ENCODE measurements around the gene TCP1. TPM values are rescaled to one million over a fixed set of nuclear protein-coding genes. Genes with fewer than 3 reads are reported as not detected.

Gene TCP1
- total and polyA plus RNA-seq, 2 of the 8 experiments (the other 6 are each of a cell fraction or from before 2014, with no cell fraction given) = 117 to 348 TPM

- POLR2A ChIA-PET (ENCODE audit: partially characterized antibody) = interaction anchor here (0.9 to 4.6 kb wide), 5 partner anchors 9 to 65 kb away, joined by 3 to 43 read pairs (median 5); partner anchors contain the start of genes ACAT2, MRPL18 and WTAP
- Histone ChIP-seq H3K36me3 (ENCODE audit: control insufficient read depth in 2 of 4, insufficient read depth in 4 of 4, low read length in 3 of 4) (peaks cover 7 to 54% (median 22%) of the 10 kb centered on the region in 4 experiments), H4K91ac (replicated peaks; ENCODE audit: insufficient read length, low read length) (no peak overlapping the region), H3K23me2 (ENCODE audit: low read depth, low read length) (no peaks in the 10 kb centered on the region), H2AK5ac (ENCODE audit: low read depth, low read length) (no peak overlapping the region), H2BK120ac (replicated peaks; ENCODE audit: low read depth, low read length) (no peak overlapping the region), H2BK5ac (ENCODE audit: low read depth, low read length) (no peak overlapping the region), H3K27me3 (replicated peaks in 1 of 4; ENCODE audit: control insufficient read depth in 3 of 4, extremely low read depth in 1 of 4, insufficient read depth in 3 of 4, low read length in 3 of 4) (no peaks in the 10 kb centered on the region), H4K5ac (ENCODE audit: insufficient read length, low read depth, low read length) (no peak overlapping the region), H2AFZ (ENCODE audit: low read length) (no peak overlapping the region), H3K9me3 (ENCODE audit: insufficient read depth in 2 of 2, low read depth in 1 of 2, low read length in 1 of 2) (no peaks in the 10 kb centered on the region), H2BK12ac (ENCODE audit: low read depth, low read length) (no peak overlapping the region), H4K20me1 (replicated peaks in 1 of 2; ENCODE audit: control insufficient read depth in 1 of 2, insufficient read depth in 2 of 2, low read length in 2 of 2) (peaks cover 15 to 22% of the 10 kb centered on the region in 2 experiments), H3K4ac (replicated peaks; ENCODE audit: insufficient read length, low read depth, low read length) (no peak overlapping the region), H3K4me3 (ENCODE audit: extremely low read depth in 1 of 4, insufficient read depth in 2 of 4, low read depth in 3 of 4, low read length in 4 of 4) (no peak overlapping the region), H3K27ac (ENCODE audit: low read depth, low read length) (no peak overlapping the region), H2BK15ac (ENCODE audit: low read length) (no peak overlapping the region), H3K79me1 (ENCODE audit: low read depth, low read length) (no peaks in the 10 kb centered on the region), H3K9ac (replicated peaks in 1 of 4; ENCODE audit: extremely low read depth in 1 of 4, low read depth in 3 of 4, low read length in 3 of 4) (no peak overlapping the region), H3K18ac (ENCODE audit: extremely low read depth, low read length) (no peak overlapping the region), H3K4me2 (ENCODE audit: insufficient read depth in 1 of 2, low read depth in 2 of 2, low read length in 2 of 2) (no peak overlapping the region), H3K79me2 (ENCODE audit: control insufficient read depth in 1 of 2, insufficient read depth in 2 of 2, low read length in 2 of 2) (peaks cover 37 to 98% of the 10 kb centered on the region in 2 experiments), H3K4me1 (replicated peaks in 1 of 4; ENCODE audit: control insufficient read depth in 3 of 4, insufficient read depth in 4 of 4, low read length in 3 of 4) (peaks cover 0 to 3% (median 0%) of the 10 kb centered on the region in 4 experiments; a peak in 1 of 7 replicates), H3K56ac (replicated peaks; ENCODE audit: insufficient read length, low read depth, low read length) (no peak overlapping the region), H2BK20ac (ENCODE audit: low read length) (no peak overlapping the region), H3K23ac (ENCODE audit: insufficient read length) (no peak overlapping the region), H3K14ac (ENCODE audit: insufficient read length) (no peak overlapping the region), H4K8ac (ENCODE audit: extremely low read depth, insufficient read depth, low read length) (no peak overlapping the region)
- no peak for TF ChIP-seq MAFK (IDR thresholded peaks at IDR 0.05; ENCODE audit: low read depth, low read length)
- FAIRE-seq = no peak
- WGBS, 2 experiments (ENCODE audit: extremely low coverage in 1 of 2, insufficient coverage in 1 of 2, insufficient read length in 1 of 2, insufficient replicate concordance in 2 of 2, low coverage in 1 of 2, low lambda C conversion rate in 2 of 2, missing lambda C conversion rate in 1 of 2) = 87% methylated on average over 7 of the region's 7 CpGs; no CpG with 5 or more reads in 1 of the 2 experiments
- CTCF ChIA-PET (ENCODE audit: partially characterized antibody) = interaction anchor here (1.2 to 1.6 kb wide), 3 partner anchors 11 to 47 kb away, joined by 3 to 4 read pairs (median 4); no protein-coding TSS in a partner anchor
- no peak for DNase-seq (ENCODE audit: low read depth in 1 of 2, low spot score in 2 of 2)
These were observed 52.5 kb downstream of the TCP1 start for GRCh38 chr6:159736908-159737307.
